T-helper 9 cell (primary cell): Measurements from ENCODE around the gene REC8.
"Not testable (repeated sequence)": the region's sequence is repeated elsewhere in the genome, so short reads cannot be mapped to it uniquely, and the experiment has no call there.

Source experiments
- DNase-seq: peaks from one replicate; pipeline ENCODE4 v3.0.0-alpha.2; 2020

The REC8 gene

DNA sequence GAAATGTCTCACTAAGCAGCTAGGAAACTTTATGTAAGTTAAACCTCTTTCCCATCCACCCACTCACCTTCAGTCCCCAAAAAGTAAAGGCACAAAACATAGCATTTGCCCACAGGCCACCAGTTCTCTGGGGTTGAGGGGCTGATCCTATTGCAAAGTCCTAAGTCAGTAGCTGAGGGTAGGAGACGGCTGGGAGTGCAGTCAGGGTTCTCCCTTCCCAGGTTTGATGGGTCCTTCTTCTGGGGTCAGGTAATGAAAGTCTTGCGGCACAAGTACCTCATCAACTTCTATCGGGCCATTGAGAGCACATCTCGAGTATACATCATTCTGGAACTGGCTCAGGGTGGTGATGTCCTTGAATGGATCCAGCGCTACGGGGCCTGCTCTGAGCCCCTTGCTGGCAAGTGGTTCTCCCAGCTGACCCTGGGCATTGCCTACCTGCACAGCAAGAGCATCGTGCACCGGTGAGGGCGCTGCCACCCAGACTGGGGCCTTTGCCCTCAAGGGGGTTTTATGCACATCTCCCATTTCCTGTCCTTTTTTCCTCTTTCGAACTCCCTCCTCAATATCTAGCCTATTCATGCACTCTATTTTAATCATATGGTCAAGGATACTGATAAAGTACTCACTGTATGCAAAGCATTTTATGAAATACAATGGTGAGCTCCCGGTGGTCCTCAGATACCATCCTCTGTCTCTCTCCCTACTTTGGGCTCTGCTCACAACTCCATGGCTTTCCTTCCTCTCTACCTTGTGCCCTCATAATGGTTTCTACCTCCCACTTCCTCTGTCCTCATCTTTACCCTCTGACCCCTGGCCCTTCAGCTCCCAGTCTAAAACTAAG lies 34.6 kb downstream of the REC8 start:
- DNase-seq = no peak

DNA sequence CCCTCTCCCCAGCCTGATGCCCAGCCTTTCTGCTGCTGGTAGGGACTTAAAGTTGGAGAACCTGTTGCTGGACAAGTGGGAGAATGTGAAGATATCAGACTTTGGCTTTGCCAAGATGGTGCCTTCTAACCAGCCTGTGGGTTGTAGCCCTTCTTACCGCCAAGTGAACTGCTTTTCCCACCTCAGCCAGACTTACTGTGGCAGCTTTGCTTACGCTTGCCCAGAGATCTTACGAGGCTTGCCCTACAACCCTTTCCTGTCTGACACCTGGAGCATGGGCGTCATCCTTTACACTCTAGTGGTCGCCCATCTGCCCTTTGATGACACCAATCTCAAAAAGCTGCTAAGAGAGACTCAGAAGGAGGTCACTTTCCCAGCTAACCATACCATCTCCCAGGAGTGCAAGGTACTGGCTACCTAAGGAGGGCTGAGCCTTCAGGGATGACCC lies 35.2 kb downstream of the REC8 start:
- DNase-seq = no peak

DNA sequence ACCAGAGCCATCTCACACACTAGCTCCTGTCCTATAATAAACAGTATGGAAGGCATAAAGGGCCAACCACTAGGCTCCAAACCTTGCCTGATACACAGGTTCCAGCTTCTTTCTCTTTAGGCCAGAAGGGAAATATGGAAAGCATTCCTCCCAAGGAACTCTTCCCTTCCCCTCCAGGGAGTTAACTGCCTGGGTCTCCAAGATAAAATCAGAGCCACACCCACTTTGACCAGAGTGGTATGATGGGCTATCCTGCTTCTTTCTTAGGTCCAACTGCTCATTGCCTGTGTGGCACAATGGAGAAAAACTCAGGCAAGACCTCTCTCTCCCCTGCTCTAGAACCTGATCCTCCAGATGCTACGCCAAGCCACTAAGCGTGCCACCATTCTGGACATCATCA lies 35.7 kb downstream of the REC8 start:
- DNase-seq = no peak

DNA sequence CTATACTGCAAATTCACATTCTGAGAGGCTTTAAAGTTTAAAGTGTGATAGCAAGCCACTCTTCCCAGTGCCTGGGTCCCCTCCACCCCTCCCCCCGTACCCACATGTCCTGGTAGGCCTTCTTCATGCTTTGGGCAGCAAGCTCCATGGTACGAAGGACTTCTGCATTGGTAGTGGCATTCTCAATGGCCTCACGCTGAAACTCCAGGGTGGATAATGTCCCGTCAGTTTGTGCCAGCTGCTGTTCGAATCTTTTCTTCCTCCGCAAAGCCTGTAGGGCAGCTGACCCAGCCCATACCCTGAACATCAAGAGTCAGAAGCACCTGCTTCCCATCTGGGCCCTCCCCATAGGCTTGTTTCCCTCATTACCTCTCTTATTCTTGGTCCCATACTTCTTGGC lies 39.4 kb downstream of the REC8 start:
- no peak for DNase-seq

DNA sequence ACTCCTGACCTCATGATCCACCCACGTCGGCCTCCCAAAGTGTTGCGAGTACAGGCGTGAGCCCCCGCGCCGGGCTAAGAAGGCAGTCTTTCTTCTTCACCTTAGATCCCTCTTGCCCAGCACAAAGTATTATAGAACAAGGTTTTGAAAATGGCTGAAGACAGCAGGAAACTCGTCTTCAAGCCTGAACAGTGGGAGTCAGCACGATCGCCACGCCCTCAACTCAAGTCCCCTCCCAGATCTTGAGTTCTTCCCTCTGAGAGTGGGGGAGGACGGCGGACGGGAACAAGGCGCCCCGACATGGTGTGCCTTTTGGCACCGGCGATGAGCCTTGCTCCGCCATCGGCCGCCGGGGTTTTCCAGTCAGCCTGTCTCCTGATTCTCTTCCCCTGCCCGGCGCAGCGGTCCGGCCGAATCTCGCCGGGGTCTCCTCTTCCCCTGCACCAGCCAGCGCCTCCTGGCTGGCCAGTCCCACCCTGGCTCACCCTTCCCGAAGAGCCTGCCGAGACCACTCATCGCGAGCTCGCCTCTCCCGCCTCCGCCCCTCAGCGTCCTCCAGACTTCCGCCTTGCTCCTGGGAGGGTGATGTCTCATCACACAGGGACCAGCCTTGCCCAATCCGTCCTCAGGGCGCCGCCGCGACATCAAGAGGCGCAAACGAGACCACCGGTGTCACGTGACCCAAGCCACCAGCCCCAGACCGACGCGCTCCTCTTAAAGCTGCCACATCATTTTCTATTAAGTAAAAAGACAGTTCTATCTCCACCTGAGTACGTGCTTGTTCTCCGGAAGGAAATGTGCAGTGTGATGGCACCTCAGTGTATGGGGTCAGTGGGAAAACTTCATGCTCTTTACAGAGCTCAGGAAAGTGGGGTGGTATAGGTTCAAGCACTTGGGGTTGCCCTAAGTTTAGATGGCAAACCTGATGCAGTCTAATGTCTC lies 41.3 kb downstream of the REC8 start, which contains the start of gene CHMP4A:
TSS of gene CHMP4A (minus strand) at position 565 of the 942 bp plus-strand sequence. CDS start at position 516, 49 bp downstream.
- peak; percentile 94 for DNase-seq

DNA sequence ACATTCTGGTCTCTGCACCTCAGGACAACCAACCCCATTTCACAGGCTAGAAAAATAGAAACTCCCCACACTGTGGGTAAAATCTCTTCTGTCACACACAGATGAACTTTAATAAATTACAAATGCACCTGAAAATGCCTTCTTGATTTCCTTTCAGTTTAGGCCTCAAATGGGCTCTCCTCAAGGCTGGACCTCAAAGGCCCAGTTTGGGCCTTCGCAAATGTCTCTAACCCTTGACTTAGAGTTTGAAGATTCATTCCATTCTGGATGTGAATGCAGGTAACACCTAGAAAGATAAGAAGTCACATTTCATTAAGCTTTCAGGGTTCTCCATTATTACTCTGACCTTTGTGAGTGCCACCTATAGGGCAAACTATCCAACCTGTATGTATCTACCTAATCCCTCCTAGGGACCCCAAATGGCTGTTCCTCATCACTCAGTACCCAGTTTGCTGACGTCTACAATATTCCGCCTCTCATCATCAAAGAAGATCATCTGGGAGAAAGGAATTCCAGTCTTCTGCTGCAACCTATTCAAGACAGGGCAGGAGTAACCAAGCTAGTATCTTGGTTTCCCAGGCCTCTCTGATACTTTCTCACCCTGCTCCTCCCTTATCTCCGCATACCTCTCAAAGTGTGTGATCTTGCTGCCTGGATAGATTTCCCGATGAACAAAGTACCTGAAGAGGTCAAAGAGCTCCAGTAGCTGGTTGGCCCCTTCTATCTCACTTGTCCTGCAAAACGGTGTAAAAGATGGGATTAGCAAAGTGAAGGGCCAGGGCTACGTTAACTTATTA lies 42.2 kb downstream of the REC8 start:
- no peak for DNase-seq

DNA sequence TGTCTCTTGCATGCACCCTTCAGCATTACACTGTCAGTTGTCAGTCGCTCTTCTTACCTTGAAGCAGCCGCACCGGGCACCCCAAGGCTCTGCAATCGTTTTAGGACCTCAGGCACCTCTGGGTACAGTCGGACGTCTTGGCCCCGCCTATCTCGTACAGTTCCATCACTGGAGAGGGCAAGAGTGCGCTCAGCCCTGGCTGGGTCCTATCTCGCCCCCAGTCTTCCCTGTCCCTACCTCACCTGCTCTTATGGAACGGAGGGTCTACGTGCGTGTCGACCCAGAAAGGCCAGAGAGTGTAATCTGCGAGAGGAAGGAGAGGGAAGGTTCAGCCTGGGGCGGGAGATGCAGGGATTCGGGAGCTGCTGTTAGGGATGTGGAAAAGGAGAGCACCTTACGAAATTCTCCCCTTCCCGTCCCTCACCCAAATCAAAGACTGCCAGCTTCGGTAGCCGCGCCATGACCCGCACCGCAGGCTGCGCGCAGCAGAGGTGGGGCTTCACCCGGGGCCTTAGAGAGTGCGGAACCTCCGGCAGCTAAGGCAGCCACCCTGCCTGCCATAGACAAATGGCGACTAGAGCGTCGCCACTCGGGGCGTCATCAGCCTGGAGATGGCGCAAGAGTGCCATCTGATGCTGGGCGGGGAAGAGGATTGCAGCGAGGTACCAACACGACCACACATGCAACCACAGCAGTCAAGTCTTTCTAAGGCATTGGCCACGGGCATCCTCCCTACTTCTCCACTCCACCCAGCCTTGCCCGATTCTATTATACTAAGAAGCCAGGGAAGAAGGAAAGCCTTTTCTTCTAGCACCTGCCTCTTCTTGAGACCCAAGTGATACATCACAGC lies 43.8 kb downstream of the REC8 start, which contains the start of gene MDP1:
TSS of gene MDP1 (minus strand) at position 572 of the 850 bp plus-strand sequence. CDS start at position 461, 111 bp downstream.
- DNase-seq = peak; percentile 78

DNA sequence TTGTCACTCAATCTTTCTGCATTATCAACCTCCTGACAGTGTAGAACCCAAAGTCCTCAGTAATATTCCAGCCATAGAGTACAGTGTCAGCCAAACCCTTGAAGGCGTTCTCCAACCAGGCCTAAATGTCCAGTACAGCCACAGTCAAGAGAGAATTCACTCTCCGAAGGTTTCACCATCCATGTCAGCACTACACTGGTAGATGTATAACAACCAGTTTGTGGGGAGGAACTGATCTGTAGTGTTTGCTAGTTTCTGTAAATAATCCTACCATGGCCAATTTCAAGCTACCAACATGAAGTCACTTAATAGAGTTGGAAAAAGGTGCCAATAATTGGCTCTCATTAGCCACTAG lies 44.4 kb downstream of the REC8 start:
- DNase-seq = no peak

DNA sequence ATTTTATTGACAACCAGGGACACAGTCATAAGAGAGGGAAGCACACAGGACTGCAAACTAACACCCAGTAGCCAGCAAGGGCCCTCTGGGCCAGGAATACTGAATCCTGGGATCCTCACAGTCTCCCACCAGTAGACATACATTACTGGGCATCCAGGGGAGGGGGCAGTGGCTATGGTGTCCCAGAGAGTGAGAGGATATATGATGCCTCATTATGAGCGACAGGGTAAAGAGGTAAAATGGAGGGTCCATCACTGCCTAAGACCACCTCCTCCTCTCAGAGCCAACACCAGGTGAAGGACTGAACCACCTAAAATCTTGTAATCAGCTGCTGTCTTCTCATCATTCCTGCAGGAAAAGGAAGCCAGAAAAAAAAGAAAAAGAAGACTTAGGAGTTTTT lies 45.0 kb downstream of the REC8 start:
- DNase-seq = not testable (repeated sequence)

DNA sequence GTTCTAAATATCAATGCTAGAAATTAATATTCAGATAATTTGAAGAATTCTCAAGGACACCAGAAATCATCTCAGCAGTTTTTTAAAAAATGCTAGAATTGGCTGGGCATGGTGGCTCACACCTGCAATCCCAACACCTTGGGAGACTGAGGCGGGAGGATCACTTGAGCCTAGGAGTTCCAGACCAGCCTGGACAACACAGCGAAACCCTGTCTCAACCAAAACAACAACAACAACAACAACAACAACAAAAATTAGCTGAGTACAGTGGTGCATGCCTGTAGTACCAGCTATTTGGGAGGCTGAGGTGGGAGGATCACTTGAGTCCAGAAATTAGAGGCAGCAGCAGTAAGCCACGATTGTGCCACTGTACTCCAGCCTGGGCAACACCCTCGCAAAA lies 47.2 kb downstream of the REC8 start:
- no peak for DNase-seq

DNA sequence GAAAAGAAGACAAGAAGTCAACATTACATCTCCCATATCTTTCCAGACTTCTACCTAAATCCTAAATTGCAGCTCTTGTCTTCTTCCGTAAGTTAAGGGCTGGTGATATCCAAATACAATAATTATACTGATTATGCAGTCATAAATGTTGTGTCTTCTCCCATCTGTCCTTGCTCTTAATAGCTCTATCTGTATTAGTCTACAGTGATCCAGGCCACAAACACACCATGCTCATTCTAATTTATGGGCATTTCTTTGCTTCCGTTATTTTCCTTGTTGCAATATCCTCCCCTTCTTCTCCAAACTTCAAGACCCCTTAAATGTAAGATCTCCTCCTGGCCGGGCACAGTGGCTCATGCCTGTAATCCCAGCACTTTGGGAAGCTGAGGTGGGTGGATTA lies 47.6 kb downstream of the REC8 start:
- DNase-seq = no peak

DNA sequence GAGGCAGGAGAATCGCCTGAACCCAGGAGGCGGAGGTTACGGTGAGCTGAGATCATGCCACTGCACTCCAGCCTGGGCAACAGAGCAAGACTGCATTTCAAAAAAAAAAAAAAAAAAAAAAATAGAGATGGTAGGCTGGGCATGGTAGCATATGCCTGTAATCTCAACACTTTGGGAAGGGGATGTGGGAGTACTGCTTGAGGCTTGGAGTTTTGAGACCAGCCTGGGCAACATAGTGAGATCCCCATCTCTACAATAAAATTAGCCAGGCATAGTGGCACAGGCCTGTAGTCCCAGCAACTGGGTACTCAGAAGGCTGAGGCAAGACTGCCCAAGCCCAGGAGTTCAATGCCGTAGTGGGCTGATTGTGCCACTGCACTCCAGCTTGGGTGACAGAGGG lies 51.1 kb downstream of the REC8 start:
- not testable (repeated sequence) for DNase-seq

DNA sequence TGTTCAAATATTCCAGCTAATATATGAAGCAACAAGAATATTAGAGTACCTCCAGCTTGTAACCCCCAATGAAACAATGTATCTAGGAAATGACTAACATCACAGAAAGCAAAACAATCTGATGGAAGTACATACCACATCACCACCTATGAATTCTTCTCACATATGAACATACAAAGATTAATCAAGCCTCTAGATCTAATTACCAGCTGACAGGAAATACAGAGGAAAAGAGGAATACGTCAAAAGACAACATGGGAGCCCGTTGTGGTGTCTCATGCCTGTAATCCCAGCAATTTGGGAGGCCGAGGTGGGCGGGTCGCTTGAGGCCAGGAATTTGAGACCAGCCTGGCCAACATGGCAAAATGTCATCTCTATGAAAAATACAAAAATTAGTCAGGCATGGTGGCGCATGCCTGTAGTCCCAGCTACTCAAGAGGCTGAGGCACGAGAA lies 52.8 kb downstream of the REC8 start:
- no peak for DNase-seq

DNA sequence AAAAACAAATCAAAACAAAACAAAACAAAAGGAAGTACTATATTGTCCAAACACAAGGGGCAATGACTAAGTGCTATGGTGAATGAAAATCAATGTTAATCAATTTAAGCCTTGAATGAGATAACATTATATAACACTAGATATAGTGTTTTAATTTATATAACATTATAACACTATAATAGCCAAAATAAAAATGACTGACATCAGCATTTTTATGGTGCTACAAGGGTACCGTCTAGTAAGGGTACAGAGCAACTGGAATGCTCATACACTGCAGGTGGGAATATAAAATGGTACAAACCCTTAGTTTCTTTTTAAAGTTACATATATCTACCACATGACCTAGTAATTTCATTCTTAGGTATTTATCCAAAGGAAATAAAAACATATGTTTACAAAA lies 54.6 kb downstream of the REC8 start:
- DNase-seq = no peak

DNA sequence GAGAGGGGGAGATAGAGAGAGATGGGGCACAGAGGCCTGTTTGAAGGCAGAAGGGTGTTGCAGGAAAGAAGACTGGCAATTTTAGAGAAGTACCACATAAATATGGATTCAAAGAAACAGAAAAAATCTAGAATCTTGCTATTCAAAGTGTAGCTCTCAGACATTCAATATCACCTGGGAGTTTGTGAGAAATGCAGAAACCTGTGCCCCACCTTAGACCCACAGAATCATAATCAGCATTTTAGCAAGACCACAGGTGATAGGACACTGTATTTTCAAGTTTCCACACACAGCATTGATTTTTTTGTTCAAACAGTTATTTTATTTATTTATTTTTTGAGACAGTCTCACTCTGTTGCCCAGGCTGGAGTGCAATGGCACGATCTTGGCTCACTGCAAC lies 57.0 kb downstream of the REC8 start:
- DNase-seq = no peak
